Measurements from ENCODE around the gene OLFM1.

Gene OLFM1

GRCh38 chr9:135145312-135145711, 57.8 kb downstream of the OLFM1 start:
- H2AFZ ChIP-seq (ENCODE audit: low read depth, low read length): no peak overlapping the region
- TF ChIP-seq, protein P1, sequence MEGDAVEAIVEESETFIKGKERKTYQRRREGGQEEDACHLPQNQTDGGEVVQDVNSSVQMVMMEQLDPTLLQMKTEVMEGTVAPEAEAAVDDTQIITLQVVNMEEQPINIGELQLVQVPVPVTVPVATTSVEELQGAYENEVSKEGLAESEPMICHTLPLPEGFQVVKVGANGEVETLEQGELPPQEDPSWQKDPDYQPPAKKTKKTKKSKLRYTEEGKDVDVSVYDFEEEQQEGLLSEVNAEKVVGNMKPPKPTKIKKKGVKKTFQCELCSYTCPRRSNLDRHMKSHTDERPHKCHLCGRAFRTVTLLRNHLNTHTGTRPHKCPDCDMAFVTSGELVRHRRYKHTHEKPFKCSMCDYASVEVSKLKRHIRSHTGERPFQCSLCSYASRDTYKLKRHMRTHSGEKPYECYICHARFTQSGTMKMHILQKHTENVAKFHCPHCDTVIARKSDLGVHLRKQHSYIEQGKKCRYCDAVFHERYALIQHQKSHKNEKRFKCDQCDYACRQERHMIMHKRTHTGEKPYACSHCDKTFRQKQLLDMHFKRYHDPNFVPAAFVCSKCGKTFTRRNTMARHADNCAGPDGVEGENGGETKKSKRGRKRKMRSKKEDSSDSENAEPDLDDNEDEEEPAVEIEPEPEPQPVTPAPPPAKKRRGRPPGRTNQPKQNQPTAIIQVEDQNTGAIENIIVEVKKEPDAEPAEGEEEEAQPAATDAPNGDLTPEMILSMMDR (IDR thresholded peaks at IDR 0.05; ENCODE audit: borderline replicate concordance, extremely low read depth, low read length, poor library complexity, severe bottlenecking): no peak
- no peak for TF ChIP-seq EZH2 (IDR thresholded peaks at IDR 0.05; ENCODE audit: borderline replicate concordance, low read depth, low read length, severe bottlenecking)

GRCh38 chr9:135146241-135146640, 58.8 kb downstream of the OLFM1 start:
- H3K4me3 ChIP-seq (ENCODE audit: low read depth in 1 of 2, low read length in 2 of 2): no peak overlapping the region
- no peaks in the 10 kb centered on the region for H4K20me1 ChIP-seq (ENCODE audit: insufficient read depth, low read length)
- no peak for ATAC-seq (ENCODE audit: insufficient read depth, low read depth)
- no peaks in the 10 kb centered on the region for H3K9me3 ChIP-seq (ENCODE audit: insufficient read depth, low read length, severe bottlenecking)
- H3K27me3 ChIP-seq (ENCODE audit: insufficient read depth, low read length, poor library complexity): no peaks in the 10 kb centered on the region
- H3K4me1 ChIP-seq (ENCODE audit: insufficient read depth, low read length): no peaks in the 10 kb centered on the region
- no peak overlapping the region for H3K9ac ChIP-seq (ENCODE audit: low read depth, low read length)
- TF ChIP-seq, protein P1 (IDR thresholded peaks at IDR 0.05; ENCODE audit: borderline replicate concordance, extremely low read depth, low read length, poor library complexity, severe bottlenecking): no peak
- TF ChIP-seq EZH2 (IDR thresholded peaks at IDR 0.05; ENCODE audit: borderline replicate concordance, low read depth, low read length, severe bottlenecking): no peak
- DNase-seq: no peak
- no peaks in the 10 kb centered on the region for H3K79me2 ChIP-seq (ENCODE audit: insufficient read depth, low read length)
- H3K4me2 ChIP-seq (ENCODE audit: insufficient read depth, low read length): no peak overlapping the region
- no peak overlapping the region for H2AFZ ChIP-seq (ENCODE audit: low read depth, low read length)
- H3K36me3 ChIP-seq (ENCODE audit: insufficient read depth, low read length): no peaks in the 10 kb centered on the region
- H3K27ac ChIP-seq (ENCODE audit: low read length): no peak overlapping the region

More at GRCh38 chr9:135145312-135145711, 57.8 kb downstream of the OLFM1 start:
- Histone ChIP-seq H3K4me3 (ENCODE audit: low read depth in 1 of 2, low read length in 2 of 2) (no peak overlapping the region), H3K27me3 (ENCODE audit: insufficient read depth, low read length, poor library complexity) (no peaks in the 10 kb centered on the region), H4K20me1 (ENCODE audit: insufficient read depth, low read length) (no peaks in the 10 kb centered on the region), H3K79me2 (ENCODE audit: insufficient read depth, low read length) (no peaks in the 10 kb centered on the region), H3K27ac (ENCODE audit: low read length) (no peak overlapping the region), H3K9me3 (ENCODE audit: insufficient read depth, low read length, severe bottlenecking) (no peaks in the 10 kb centered on the region), H3K36me3 (ENCODE audit: insufficient read depth, low read length) (no peaks in the 10 kb centered on the region), H3K4me1 (ENCODE audit: insufficient read depth, low read length) (no peaks in the 10 kb centered on the region), H3K4me2 (ENCODE audit: insufficient read depth, low read length) (no peak overlapping the region), H3K9ac (ENCODE audit: low read depth, low read length) (no peak overlapping the region)
- ATAC-seq (ENCODE audit: insufficient read depth, low read depth) (no peak), DNase-seq (no peak)

DNA sequence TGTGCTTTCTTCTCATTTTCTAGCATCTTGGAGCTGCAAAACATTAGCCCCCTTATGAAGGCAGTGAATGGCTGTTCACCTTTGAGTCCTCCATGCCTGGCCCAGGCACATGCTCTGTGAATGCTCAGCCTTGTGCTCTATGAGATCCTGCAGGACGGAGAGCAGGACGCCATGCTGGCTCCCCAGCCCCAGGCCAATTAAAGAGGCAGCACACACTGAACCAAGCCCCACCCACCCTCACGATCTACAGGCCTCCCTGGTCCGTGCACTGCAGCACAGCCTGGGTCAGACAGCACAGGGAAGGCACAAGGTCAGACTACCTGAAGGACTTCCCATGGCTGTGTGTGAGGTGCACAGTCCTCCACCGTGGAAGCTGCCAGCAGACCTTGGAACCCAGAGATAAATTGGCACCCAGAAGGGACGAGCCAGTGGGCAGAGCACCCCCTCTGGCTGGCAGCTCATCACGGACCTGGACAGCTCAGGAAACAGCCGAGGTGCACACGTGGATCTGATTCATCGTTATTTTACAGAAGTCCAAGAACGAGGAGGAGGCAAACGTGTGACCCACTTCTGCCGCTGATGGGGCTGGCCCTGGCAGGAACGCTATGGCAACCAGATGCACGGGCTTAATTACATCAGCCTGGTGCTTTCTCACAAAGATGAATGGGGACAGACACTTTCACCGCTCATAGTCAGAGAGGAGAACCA, 59.5 kb downstream of the OLFM1 start:
- no peak for TF ChIP-seq EZH2 (IDR thresholded peaks at IDR 0.05; ENCODE audit: borderline replicate concordance, low read depth, low read length, severe bottlenecking)
- TF ChIP-seq, protein P1 (IDR thresholded peaks at IDR 0.05; ENCODE audit: borderline replicate concordance, extremely low read depth, low read length, poor library complexity, severe bottlenecking): no peak
- Histone ChIP-seq H2AFZ (ENCODE audit: low read depth, low read length) (no peak overlapping the region), H3K9me3 (ENCODE audit: insufficient read depth, low read length, severe bottlenecking) (no peaks in the 10 kb centered on the region), H4K20me1 (ENCODE audit: insufficient read depth, low read length) (no peaks in the 10 kb centered on the region), H3K4me3 (ENCODE audit: low read depth in 1 of 2, low read length in 2 of 2) (no peak overlapping the region), H3K36me3 (ENCODE audit: insufficient read depth, low read length) (no peaks in the 10 kb centered on the region), H3K4me1 (ENCODE audit: insufficient read depth, low read length) (no peaks in the 10 kb centered on the region), H3K9ac (ENCODE audit: low read depth, low read length) (no peak overlapping the region), H3K4me2 (ENCODE audit: insufficient read depth, low read length) (no peak overlapping the region), H3K27ac (ENCODE audit: low read length) (no peak overlapping the region), H3K27me3 (ENCODE audit: insufficient read depth, low read length, poor library complexity) (no peaks in the 10 kb centered on the region), H3K79me2 (ENCODE audit: insufficient read depth, low read length) (no peaks in the 10 kb centered on the region)
- ATAC-seq (ENCODE audit: insufficient read depth, low read depth) (no peak), DNase-seq (no peak)

Measured in DND-41 (cell line).